GM18907 (cell line): ENCODE data around the gene ELOVL3.
"Not testable (repeated sequence)": the region's sequence is repeated elsewhere in the genome, so short reads cannot be mapped to it uniquely, and the experiment has no call there.

Experiments
- ATAC-seq: cut with Tn5 transposase; IDR thresholded peaks from one replicate; pipeline ENCODE4 v1.9.1; 2021; ENCODE audit warnings: mild to moderate bottlenecking, moderate library complexity; ENCODE audit not compliant: unreplicated experiment

Gene ELOVL3

GRCh38 chr10:102225646-102226541 lies at the start of gene ELOVL3:
TSS of gene ELOVL3 (plus strand) at chr10:102226299. CDS start at chr10:102226549, 250 bp downstream.
- ATAC-seq = peak; percentile 81

DNA sequence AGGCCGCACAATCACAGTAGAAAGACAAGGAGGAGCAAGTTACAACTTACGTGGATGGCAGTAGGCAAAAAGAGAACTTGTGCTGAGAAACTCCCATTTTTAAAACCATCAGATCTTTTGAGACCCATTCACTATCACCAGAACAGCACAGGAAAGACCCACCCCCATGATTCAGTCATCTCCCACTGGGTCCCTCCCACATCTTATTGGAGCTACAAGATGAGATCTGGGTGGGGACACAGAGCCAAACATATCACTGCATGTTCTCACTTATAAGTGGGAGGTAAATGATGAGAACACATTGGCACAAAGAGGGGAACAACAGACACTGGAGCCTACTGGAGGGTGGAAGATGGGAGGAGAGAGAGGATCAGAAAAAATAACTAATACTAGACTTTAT lies 41.5 kb upstream of the ELOVL3 start:
- no peak for ATAC-seq

DNA sequence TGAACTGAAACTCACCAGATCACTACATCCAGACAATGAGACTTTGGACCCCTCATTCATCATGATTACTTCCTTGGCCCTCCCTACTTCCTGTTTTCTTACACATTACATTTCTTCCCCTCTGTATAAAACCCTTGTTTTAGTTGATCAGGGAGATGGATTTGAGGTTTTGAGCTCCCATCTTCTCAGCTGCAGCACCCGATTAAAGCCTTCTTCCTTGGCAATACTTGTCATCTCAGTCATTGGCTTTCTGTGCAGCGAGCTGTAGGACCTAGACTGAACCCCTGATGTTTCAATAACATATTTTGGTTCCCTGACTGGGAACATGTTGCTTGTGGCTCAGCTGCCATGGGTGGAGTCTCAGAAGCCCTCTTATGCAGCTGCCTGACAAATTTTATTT lies 40.8 kb upstream of the ELOVL3 start:
- ATAC-seq = no peak

DNA sequence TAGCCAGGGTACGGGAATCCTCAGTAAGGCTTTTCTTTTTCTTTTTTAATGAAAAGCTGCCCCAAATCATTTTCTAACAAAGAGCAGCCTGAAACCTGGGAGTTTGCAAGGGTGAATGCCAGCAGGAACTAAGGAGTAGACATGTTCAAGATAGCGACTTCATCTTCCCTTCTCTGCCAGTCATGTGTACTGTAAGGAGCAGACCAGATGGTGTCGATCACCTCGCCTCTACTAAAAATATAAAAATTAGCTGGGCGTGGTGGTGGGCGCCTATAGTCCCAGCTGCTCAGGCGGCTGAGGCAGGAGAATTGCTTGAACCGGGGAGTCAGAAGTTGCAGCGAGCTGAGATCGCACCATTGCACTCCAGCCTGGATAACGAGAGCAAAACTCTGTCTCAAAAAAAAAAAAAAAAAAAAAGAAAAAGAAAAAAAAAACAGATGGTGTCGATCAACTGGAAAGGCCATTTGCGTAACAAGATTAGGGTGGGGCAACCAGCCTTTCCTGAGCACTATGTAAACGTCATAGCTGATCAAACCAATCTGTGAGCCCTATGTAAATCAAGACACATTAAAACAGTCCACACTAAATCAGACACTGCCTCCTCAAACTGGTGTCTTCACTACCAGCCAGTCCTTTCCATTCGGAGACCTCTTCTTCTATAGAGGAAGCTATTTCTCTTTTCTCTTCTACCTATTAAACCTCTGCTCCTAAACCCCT lies 40.1 kb upstream of the ELOVL3 start:
- no peak for ATAC-seq

DNA sequence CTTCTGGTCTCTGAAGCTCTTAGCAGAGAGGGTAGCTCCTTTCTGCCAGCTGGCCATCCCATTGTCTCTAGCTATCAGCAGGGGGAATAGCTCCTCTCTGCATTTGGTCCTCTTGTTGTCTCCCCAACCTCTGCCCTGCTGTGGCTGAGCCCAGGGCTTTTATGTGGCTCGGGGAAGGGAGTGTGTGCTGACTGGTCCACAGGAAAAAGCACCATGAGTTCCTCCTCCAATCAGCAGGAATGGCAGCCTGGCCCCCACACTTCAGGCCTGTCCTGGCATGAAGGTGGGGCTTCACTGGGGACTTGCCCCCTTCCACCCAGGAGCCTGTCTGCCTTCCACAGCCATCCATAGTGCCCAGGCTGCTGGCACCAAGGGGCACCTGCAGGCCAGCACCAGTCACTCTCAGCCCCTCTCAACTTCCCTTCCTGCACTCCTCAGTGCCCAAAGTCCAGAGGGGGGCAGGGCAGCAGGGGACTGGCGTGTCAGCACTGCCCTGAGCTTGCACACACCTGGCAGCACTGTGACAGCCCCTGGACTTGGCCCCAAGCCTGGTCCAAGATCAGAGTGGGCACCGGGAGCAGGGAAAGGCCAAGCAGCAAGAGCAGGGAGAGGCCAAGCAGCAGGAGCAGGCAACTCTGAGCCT lies 37.7 kb upstream of the ELOVL3 start:
- no peak for ATAC-seq

- not testable (repeated sequence) for ATAC-seq
Measured at GRCh38 chr10:102188941-102189898, 36.9 kb upstream of the ELOVL3 start.

DNA sequence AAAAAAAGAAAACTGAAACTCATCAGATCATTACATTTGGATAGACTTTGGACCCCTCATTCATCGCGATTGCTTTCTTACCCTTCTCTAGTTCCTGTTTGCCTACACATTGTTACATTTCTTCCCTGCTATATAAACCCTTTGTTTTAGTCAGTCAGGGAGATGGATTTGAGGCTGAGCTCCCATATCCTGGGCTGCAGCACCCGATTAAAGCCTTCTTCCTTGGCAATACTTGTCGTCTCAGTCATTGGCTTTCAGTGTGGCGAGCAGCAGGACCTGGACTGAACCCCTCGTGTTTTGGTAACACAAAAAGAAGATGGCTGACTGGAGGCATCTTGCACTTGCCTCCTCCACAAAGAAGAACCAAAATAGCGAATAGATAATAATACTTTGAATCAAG lies 34.1 kb upstream of the ELOVL3 start:
- ATAC-seq = no peak

- no peak for ATAC-seq
Measured at GRCh38 chr10:102195296-102195870, 30.7 kb upstream of the ELOVL3 start.

- ATAC-seq = no peak
Measured at GRCh38 chr10:102196893-102197292, 29.2 kb upstream of the ELOVL3 start.

DNA sequence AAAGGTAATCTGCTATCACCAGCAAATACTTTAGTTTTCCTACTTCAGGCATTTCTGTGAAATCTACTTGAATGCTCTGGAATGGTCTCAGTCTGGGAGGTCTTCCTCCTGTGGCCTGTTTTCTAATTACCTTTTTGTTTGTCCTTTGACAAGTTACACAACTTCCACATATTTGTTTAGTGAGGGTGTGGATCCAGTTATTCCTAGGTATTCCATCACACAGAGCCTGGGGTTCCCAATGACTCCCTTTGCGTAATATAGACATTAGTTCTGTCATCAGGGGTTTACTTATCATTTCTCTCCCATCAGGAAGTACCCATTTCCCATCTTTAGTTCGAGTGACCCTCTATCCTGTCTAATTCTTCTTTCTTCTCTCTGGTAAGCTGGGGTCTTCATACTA lies 28.1 kb upstream of the ELOVL3 start:
- ATAC-seq = no peak

- ATAC-seq = no peak
Measured at GRCh38 chr10:102200751-102201640, 25.1 kb upstream of the ELOVL3 start.

GRCh38 chr10:102202386-102202785 lies 23.7 kb upstream of the ELOVL3 start:
- ATAC-seq = no peak

DNA sequence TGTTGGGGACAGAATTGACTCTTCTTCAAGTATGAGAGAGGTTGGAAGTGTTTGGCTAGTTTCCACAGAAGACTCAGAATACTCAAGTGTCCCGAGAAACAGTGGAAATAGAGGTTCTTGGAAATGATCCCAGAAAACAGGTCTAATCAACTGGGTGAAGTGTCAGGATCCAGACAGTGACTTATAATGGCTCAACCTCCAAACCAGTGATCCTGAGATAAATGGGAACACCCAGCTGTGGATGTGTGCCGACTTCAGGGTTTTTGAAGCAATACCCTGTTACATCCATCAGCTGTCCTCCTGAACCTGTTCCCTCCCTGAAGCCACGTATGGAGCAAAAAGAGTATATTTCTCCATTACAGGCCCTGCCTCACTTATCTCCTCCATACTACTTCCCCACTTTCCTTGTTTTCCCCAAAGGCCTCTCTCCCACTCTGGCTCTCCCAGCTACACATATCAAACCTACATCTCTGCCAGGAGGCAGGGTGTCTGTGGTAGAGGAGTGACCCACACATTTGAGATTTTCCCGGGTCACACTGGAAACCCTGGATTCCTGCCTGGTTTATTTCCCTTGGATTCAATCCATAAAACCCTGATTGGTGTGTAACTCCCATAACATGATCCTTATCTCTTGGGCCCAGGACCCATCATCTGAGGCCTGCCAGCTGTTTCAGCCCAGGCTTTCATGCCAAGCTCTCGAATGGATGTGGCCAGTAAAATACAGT lies 17.6 kb upstream of the ELOVL3 start:
- no peak for ATAC-seq

DNA sequence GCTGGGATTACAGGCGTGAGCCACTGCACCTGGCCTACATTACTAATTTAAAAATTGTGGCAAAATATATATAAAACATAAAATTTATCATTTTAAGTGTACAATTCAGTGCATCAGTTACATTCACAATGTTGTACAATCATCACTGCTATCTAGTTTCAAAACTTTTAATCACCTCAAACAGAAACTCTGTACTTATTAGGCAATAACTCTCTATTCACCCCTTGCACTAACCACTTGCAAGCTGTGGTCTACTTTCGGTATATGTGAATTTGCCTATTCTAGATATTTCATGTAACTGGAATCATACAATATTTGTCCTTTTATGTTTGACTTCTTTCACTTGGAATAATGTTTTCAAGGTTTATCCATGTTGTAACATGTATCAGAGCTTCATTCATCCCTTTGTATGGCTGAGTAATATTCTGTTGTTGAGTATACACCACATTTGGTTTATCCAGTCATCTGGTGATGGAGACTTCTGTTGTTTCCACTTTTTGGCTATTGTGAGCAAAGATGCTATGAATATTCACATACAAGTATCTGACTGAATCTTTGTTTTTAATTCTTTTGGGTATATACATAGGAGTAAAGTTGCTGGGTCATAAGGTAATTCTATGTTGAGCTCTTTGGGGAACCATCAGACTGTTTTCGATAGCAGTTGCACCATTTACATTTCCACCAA lies 14.3 kb upstream of the ELOVL3 start:
- no peak for ATAC-seq

- not testable (repeated sequence) for ATAC-seq
Measured at GRCh38 chr10:102213599-102213998, 12.5 kb upstream of the ELOVL3 start.

DNA sequence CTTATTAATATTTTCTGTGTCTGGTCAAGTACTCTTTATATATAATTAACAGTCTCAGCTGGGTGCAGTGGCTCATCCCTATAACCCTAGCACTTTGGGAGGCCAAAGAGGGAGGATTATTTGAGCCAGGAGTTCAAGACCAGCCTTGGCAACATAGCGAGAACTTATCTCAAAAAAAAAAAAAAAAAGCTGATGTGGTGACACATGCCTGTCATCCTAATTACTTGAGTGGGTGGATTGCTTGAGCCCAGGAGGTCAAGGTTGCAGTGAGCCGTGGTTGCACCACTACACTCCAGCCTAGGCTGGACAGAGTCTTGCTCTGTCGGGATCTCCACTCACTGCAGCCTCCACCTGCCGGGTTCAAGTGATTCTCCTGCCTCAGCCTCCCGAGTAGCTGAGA lies 6.7 kb upstream of the ELOVL3 start:
- no peak for ATAC-seq

DNA sequence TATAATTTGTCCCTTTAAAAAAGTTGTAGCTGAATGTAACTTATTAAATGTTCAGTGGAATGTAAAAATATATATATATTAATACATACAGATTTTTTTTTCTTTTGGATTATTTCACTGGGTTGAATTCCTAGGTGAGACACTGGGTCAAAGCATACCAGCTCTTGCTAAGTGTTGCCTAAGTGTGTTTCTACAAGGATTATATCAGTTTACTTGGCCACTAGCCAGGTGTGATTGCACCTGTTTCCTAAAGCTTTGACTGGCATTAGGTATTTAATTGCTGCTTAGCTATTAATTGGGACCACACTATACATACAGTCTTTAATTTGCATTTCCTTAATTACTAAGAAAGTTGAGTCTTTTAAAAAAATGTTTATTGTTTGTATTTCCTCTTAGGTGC lies 5.5 kb upstream of the ELOVL3 start:
- ATAC-seq = no peak

- no peak for ATAC-seq
Measured at GRCh38 chr10:102222797-102223196, 3.3 kb upstream of the ELOVL3 start.
